ENCODE results near the gene CCDC177.

DNA sequence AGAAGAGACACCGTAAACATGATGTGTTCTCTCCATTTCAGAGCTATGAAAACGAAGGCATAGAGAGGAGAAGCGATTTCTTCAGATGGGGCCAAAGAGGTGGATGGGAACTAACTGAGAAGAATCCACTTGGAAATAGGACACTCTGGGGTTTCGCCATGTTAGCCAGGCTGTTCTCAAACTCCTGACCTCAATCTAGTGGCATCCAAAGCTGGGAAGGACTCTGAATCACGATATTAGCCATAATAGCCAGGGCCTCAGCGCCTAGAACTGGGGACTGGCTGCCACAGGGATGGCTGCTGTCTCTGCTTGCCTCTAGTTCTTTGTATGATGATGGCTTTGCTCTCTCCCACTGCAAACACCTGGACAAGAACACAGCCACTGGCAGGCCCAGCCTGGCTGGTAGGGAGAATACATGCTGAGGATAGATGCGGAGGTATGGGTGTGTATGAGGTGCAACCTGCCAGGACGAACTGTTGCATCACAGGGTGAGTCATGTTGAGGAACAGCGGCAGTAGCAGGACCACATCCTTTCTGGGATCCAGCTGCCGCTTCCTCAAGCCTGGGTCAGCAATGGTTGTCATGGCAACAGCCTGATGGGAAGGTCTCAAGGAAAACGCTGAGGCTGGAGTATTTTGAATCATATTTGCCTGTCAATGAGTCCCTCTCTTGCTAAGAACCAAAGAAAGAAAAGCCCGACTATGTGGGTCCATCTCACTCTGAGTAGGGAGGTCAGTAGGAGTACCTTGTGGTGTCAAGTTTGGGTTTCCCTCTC lies 31.1 kb downstream of the CCDC177 start:
- no peak for TF ChIP-seq EZH2phosphoT487 (IDR thresholded peaks at IDR 0.05; ENCODE audit: insufficient read depth, low read depth)
- TF ChIP-seq EZH2 (IDR thresholded peaks at IDR 0.05; ENCODE audit: insufficient read depth, poor library complexity, severe bottlenecking): no peak
